BE2C (cell line): ENCODE data around the gene BIN1.

Experiments
- DNase-seq: peaks from one replicate; pipeline ENCODE4 v3.0.0-alpha.2; 2020
- H3K27me3 ChIP-seq: fragments of 250-450 bp; sonication (Bioruptor Pico); 2 replicates; pipeline ENCODE4 v1.5.1; 2020; ENCODE audit warnings: mild to moderate bottlenecking
- H3K36me3 ChIP-seq: fragments of 250-450 bp; sonication (Bioruptor Pico); 2 replicates; pipeline ENCODE4 v1.5.1; 2020; ENCODE audit warnings: mild to moderate bottlenecking
- H3K4me1 ChIP-seq: fragments of 250-450 bp; sonication (Bioruptor Pico); 2 replicates; pipeline ENCODE4 v1.5.1; 2020
- H3K4me3 ChIP-seq: 2 replicates; pipeline ENCODE4 v1.5.1; 2011; ENCODE audit warnings: low read depth, low read length
- H3K9me3 ChIP-seq: fragments of 250-450 bp; sonication (Bioruptor Pico); 2 replicates; pipeline ENCODE4 v1.5.1; 2020
- CTCF ChIP-seq: IDR thresholded peaks from 2 replicates; pipeline ENCODE4 v1.5.1; 2012; ENCODE audit warnings: mild to moderate bottlenecking, low read depth, low read length

Gene BIN1

GRCh38 chr2:126999106-126999756 is 107.7 kb downstream of the BIN1 start:
- Histone ChIP-seq H3K4me3 (no peak overlapping the region), H3K27me3 (no peaks in the 10 kb centered on the region), H3K4me1 (no peaks in the 10 kb centered on the region), H3K9me3 (no peaks in the 10 kb centered on the region), H3K36me3 (no peaks in the 10 kb centered on the region)
- no peak for TF ChIP-seq CTCF
- DNase-seq, result no peak

GRCh38 chr2:126998486-126998885 is 108.5 kb downstream of the BIN1 start:
- H3K9me3 ChIP-seq, result no peaks in the 10 kb centered on the region
- no peak for TF ChIP-seq CTCF

More at GRCh38 chr2:126998486-126998885, 108.5 kb downstream of the BIN1 start:
- Histone ChIP-seq H3K36me3 (no peaks in the 10 kb centered on the region), H3K4me1 (no peaks in the 10 kb centered on the region), H3K27me3 (no peaks in the 10 kb centered on the region), H3K4me3 (no peak overlapping the region)
- DNase-seq, result no peak
